Hepatocyte (in vitro differentiated cells): ENCODE results near the gene MYO1A. TPM values are rescaled to one million over a fixed set of nuclear protein-coding genes. Genes with fewer than 3 reads are reported as not detected.

ENCODE experiments used
- DNase-seq: peaks from one replicate; pipeline ENCODE4 v3.0.0-alpha.2; 2016; ENCODE audit warnings: low spot score
- H2AFZ ChIP-seq: fragments of 200-600 bp; sonication (generic); 2 replicates; pipeline ENCODE4 v1.6.0; 2016; ENCODE audit warnings: antibody characterized with exemption, mild to moderate bottlenecking
- H3K27ac ChIP-seq: fragments of 200-600 bp; sonication (generic); 2 replicates; pipeline ENCODE4 v1.5.1; 2016; ENCODE audit warnings: mild to moderate bottlenecking
- H3K27me3 ChIP-seq: fragments of 200-600 bp; sonication (generic); 2 replicates; pipeline ENCODE4 v1.6.1; 2016
- H3K36me3 ChIP-seq: fragments of 200-600 bp; sonication (generic); replicated peaks from 2 replicates; pipeline ENCODE4 v1.5.1; 2016; ENCODE audit warnings: low read depth; ENCODE audit not compliant: insufficient read depth
- H3K4me1 ChIP-seq: fragments of 200-600 bp; sonication (generic); 2 replicates; pipeline ENCODE4 v1.5.1; 2016; ENCODE audit warnings: mild to moderate bottlenecking, moderate library complexity; ENCODE audit not compliant: insufficient read depth
- H3K4me2 ChIP-seq: fragments of 200-600 bp; sonication (generic); 2 replicates; pipeline ENCODE4 v1.6.0; 2016
- H3K4me3 ChIP-seq: fragments of 200-600 bp; sonication (generic); 2 replicates; pipeline ENCODE4 v1.5.1; 2016; ENCODE audit warnings: mild to moderate bottlenecking
- H3K79me2 ChIP-seq: fragments of 200-600 bp; sonication (generic); 2 replicates; pipeline ENCODE4 v1.6.0; 2017; ENCODE audit warnings: mild to moderate bottlenecking
- H3K9me2 ChIP-seq: fragments of 200-600 bp; sonication (generic); replicated peaks from 2 replicates; pipeline ENCODE4 v1.6.0; 2017; ENCODE audit warnings: mild to moderate bottlenecking; ENCODE audit not compliant: insufficient read depth
- H3K9me3 ChIP-seq: fragments of 200-600 bp; sonication (generic); 2 replicates; pipeline ENCODE4 v1.5.1; 2016; ENCODE audit warnings: low read depth, mild to moderate bottlenecking
- H4K20me1 ChIP-seq: fragments of 200-600 bp; sonication (generic); 2 replicates; pipeline ENCODE4 v1.6.0; 2016; ENCODE audit warnings: mild to moderate bottlenecking; ENCODE audit not compliant: insufficient read depth, poor library complexity, severe bottlenecking
- CTCF ChIP-seq: fragments of 200-600 bp; sonication (generic); IDR thresholded peaks from 2 replicates; pipeline ENCODE4 v1.5.1; 2016; ENCODE audit warnings: antibody characterized with exemption, mild to moderate bottlenecking; ENCODE audit not compliant: poor library complexity
- EZH2 ChIP-seq: fragments of 200-600 bp; sonication (generic); IDR thresholded peaks from 2 replicates; pipeline ENCODE4 v1.6.1; 2016; ENCODE audit warnings: antibody characterized with exemption, mild to moderate bottlenecking, borderline replicate concordance
- EZH2phosphoT487 ChIP-seq: fragments of 200-600 bp; sonication (generic); IDR thresholded peaks from one replicate; pipeline ENCODE4 v1.6.1; 2018; ENCODE audit warnings: antibody characterized with exemption, mild to moderate bottlenecking, low read depth, moderate library complexity; ENCODE audit not compliant: unreplicated experiment, severe bottlenecking
- WGBS: methylation state at CpG from one replicate; pipeline ENCODE4 v1.1.6; 2016; ENCODE audit warnings: low lambda C conversion rate; ENCODE audit errors: missing lambda C conversion rate; 5-methylcytosine and 5-hydroxymethylcytosine counted together
- polyA plus RNA-seq: library from polyadenylated mRNA; unstranded; fragments of >200 nt; fragmentation: Nextera tagmentation; extraction: Ambion mirVana; gene quantifications from 2 replicates; pipeline ENCODE4 v1.2.1, GENCODE V29; 2016
- total RNA-seq: library from RNA; depleted of rRNA; stranded (reverse); fragments of >200 nt; gene quantifications from 2 replicates; pipeline ENCODE4 v1.2.3, GENCODE V29; 2014

Gene MYO1A
- total and polyA plus RNA-seq, 2 experiments from 2014 or later, result 23.8 to 29.2 TPM

GRCh38 chr12:57044889-57045288 lies 5.0 kb downstream of the MYO1A start:
- no peaks in the 10 kb centered on the region for H4K20me1 ChIP-seq
- H2AFZ ChIP-seq, result no peak overlapping the region
- H3K27me3 ChIP-seq, result no peaks in the 10 kb centered on the region
- DNase-seq, result no peak
- 83% methylated on average over 3 of the region's 3 CpGs for WGBS
- peaks cover 2% of the 10 kb centered on the region for H3K79me2 ChIP-seq
- H3K9me3 ChIP-seq, result no peaks in the 10 kb centered on the region
- no peak overlapping the region for H3K27ac ChIP-seq
- no peaks in the 10 kb centered on the region for H3K9me2 ChIP-seq
- no peaks in the 10 kb centered on the region for H3K36me3 ChIP-seq
- no peak overlapping the region for H3K4me2 ChIP-seq
- H3K4me3 ChIP-seq, result no peak overlapping the region
- no peak for TF ChIP-seq EZH2phosphoT487
- no peak for TF ChIP-seq EZH2
- no peak for TF ChIP-seq CTCF
- H3K4me1 ChIP-seq, result no peaks in the 10 kb centered on the region

- Histone ChIP-seq H3K4me1 (no peaks in the 10 kb centered on the region), H3K9me3 (no peaks in the 10 kb centered on the region), H3K79me2 (peaks cover 2% of the 10 kb centered on the region), H3K4me2 (no peak overlapping the region), H3K27ac (no peak overlapping the region), H3K4me3 (no peak overlapping the region), H3K27me3 (no peaks in the 10 kb centered on the region), H3K36me3 (no peaks in the 10 kb centered on the region), H2AFZ (no peak overlapping the region), H3K9me2 (no peaks in the 10 kb centered on the region), H4K20me1 (no peaks in the 10 kb centered on the region)
- WGBS, result 78% methylated on average over 6 of the region's 6 CpGs
- no peak for DNase-seq
- no peak for TF ChIP-seq EZH2phosphoT487
- TF ChIP-seq EZH2, result no peak
- TF ChIP-seq CTCF, result no peak
Measured at GRCh38 chr12:57044468-57044867, 5.5 kb downstream of the MYO1A start.

- peaks cover 1% of the 10 kb centered on the region for H3K79me2 ChIP-seq
- H3K4me1 ChIP-seq, result no peaks in the 10 kb centered on the region
- H3K27ac ChIP-seq, result no peak overlapping the region
- TF ChIP-seq EZH2 (no peak), EZH2phosphoT487 (no peak), CTCF (no peak)
- no peak for DNase-seq
- H3K36me3 ChIP-seq, result no peaks in the 10 kb centered on the region
- no peaks in the 10 kb centered on the region for H3K9me2 ChIP-seq
- H3K4me2 ChIP-seq, result no peak overlapping the region
- no peak overlapping the region for H3K4me3 ChIP-seq
- H4K20me1 ChIP-seq, result no peaks in the 10 kb centered on the region
- H2AFZ ChIP-seq, result no peak overlapping the region
- H3K27me3 ChIP-seq, result no peaks in the 10 kb centered on the region
- no peaks in the 10 kb centered on the region for H3K9me3 ChIP-seq
- WGBS, result 95% methylated on average over 2 of the region's 2 CpGs
Measured at GRCh38 chr12:57042695-57043094, 7.2 kb downstream of the MYO1A start.

- H3K36me3 ChIP-seq, result no peaks in the 10 kb centered on the region
- H3K9me2 ChIP-seq, result no peaks in the 10 kb centered on the region
- no peak overlapping the region for H2AFZ ChIP-seq
- WGBS, result 79% methylated on average over 2 of the region's 2 CpGs
- H3K4me3 ChIP-seq, result no peak overlapping the region
- no peaks in the 10 kb centered on the region for H3K79me2 ChIP-seq
- no peak for TF ChIP-seq CTCF
- no peak for TF ChIP-seq EZH2phosphoT487
- no peak for TF ChIP-seq EZH2
- no peaks in the 10 kb centered on the region for H3K27me3 ChIP-seq
- no peaks in the 10 kb centered on the region for H3K4me1 ChIP-seq
- H3K9me3 ChIP-seq, result no peaks in the 10 kb centered on the region
- H3K27ac ChIP-seq, result no peak overlapping the region
- DNase-seq, result no peak
- no peak overlapping the region for H3K4me2 ChIP-seq
- no peaks in the 10 kb centered on the region for H4K20me1 ChIP-seq
Measured at GRCh38 chr12:57040750-57041149, 9.2 kb downstream of the MYO1A start.
